RWPE2 (cell line): ENCODE results near the gene GNG10.

Experiments used
- ATAC-seq: fragments of 200-7000 bp; cut with Tn5 transposase; 3 replicates; pipeline ENCODE4 v1.9.1; 2021; ENCODE audit warnings: low read depth
- DNase-seq: peaks from one replicate; pipeline ENCODE4 v3.0.0-alpha.2; 2020; ENCODE audit warnings: low spot score
- H3K27ac ChIP-seq: fragments of 450-650 bp; 2 replicates; pipeline ENCODE4 v1.5.1; 2017; ENCODE audit warnings: mild to moderate bottlenecking; ENCODE audit not compliant: poor library complexity, severe bottlenecking
- H3K27me3 ChIP-seq: fragments of 250-450 bp; sonication (Bioruptor Pico); 2 replicates; pipeline ENCODE4 v1.5.1; 2021; ENCODE audit warnings: mild to moderate bottlenecking, moderate library complexity; ENCODE audit not compliant: insufficient read depth, poor library complexity, severe bottlenecking
- H3K36me3 ChIP-seq: fragments of 250-450 bp; sonication (Bioruptor Pico); 2 replicates; pipeline ENCODE4 v1.5.1; 2020; ENCODE audit warnings: low read depth, mild to moderate bottlenecking, moderate library complexity
- H3K4me1 ChIP-seq: fragments of 250-450 bp; sonication (Bioruptor Pico); 2 replicates; pipeline ENCODE4 v1.5.1; 2021; ENCODE audit warnings: mild to moderate bottlenecking, moderate library complexity; ENCODE audit not compliant: insufficient read depth, poor library complexity, severe bottlenecking
- H3K4me3 ChIP-seq: fragments of 250-450 bp; sonication (Bioruptor Pico); 2 replicates; pipeline ENCODE4 v1.5.1; 2021; ENCODE audit warnings: mild to moderate bottlenecking, moderate library complexity; ENCODE audit not compliant: severe bottlenecking
- H3K9me3 ChIP-seq: fragments of 250-450 bp; sonication (Bioruptor Pico); 2 replicates; pipeline ENCODE4 v1.5.1; 2021; ENCODE audit warnings: mild to moderate bottlenecking, moderate library complexity; ENCODE audit not compliant: severe bottlenecking
- TF ChIP-seq, protein P1 (sequence below): fragments of 450-650 bp; IDR thresholded peaks from one replicate; pipeline ENCODE4 v1.5.1; 2017; ENCODE audit warnings: mild to moderate bottlenecking, moderate library complexity; ENCODE audit not compliant: poor library complexity, severe bottlenecking

The GNG10 gene

GRCh38 chr9:111704503-111704902 lies 43.1 kb downstream of the GNG10 start:
- ATAC-seq, result no peak
- no peak for DNase-seq
- no peak overlapping the region for H3K27ac ChIP-seq
- H3K4me1 ChIP-seq, result no peaks in the 10 kb centered on the region
- H3K9me3 ChIP-seq, result no peaks in the 10 kb centered on the region
- no peaks in the 10 kb centered on the region for H3K36me3 ChIP-seq
- TF ChIP-seq, protein P1, sequence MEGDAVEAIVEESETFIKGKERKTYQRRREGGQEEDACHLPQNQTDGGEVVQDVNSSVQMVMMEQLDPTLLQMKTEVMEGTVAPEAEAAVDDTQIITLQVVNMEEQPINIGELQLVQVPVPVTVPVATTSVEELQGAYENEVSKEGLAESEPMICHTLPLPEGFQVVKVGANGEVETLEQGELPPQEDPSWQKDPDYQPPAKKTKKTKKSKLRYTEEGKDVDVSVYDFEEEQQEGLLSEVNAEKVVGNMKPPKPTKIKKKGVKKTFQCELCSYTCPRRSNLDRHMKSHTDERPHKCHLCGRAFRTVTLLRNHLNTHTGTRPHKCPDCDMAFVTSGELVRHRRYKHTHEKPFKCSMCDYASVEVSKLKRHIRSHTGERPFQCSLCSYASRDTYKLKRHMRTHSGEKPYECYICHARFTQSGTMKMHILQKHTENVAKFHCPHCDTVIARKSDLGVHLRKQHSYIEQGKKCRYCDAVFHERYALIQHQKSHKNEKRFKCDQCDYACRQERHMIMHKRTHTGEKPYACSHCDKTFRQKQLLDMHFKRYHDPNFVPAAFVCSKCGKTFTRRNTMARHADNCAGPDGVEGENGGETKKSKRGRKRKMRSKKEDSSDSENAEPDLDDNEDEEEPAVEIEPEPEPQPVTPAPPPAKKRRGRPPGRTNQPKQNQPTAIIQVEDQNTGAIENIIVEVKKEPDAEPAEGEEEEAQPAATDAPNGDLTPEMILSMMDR, result no peak
- no peaks in the 10 kb centered on the region for H3K27me3 ChIP-seq
- no peak overlapping the region for H3K4me3 ChIP-seq

DNA sequence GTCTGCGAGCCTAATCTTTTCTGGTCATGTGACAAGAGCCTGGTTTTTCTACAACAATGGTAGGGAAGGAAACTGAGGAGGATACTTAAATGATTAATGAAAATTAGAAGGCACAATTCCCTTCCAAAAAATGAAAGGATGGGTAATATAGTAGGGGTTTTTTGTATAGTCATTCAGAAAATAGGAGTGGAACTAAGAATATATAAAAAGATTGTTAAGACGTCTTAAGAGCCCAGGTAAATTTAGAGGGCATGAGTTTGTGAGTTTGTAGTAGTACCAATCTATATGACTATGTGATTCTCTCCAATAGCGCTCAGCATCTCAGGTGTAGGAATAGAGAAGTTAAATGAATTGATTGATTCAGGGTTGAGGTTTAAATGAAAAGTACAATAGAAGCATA lies 50.1 kb downstream of the GNG10 start:
- DNase-seq, result no peak
- Histone ChIP-seq H3K27ac (no peak overlapping the region), H3K36me3 (no peaks in the 10 kb centered on the region), H3K4me3 (no peak overlapping the region), H3K27me3 (no peaks in the 10 kb centered on the region), H3K9me3 (no peaks in the 10 kb centered on the region), H3K4me1 (no peaks in the 10 kb centered on the region)
- ATAC-seq, result no peak
- TF ChIP-seq, protein P1, result no peak

DNA sequence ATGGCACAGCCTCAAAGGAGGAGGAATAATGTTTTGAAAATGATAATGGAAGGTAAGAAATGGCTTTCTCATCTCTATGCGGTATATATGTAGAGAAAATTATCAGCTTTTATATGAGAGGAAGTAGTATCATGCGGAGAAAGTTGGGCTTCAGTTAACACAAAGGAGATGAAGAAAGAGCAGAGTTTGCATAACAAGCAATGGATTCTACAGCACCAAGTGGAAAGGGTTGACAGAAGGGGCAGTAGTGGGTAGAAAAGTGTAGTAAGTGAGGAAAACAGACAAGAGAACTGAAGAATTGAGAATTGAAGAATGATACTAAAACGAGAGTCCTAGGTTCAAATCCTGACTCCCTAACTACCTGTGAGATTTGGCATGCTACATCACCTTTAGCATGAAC lies 51.0 kb downstream of the GNG10 start:
- H3K4me3 ChIP-seq, result no peak overlapping the region
- no peak for DNase-seq
- no peaks in the 10 kb centered on the region for H3K27me3 ChIP-seq
- no peaks in the 10 kb centered on the region for H3K36me3 ChIP-seq
- no peak for ATAC-seq
- H3K9me3 ChIP-seq, result no peaks in the 10 kb centered on the region
- no peaks in the 10 kb centered on the region for H3K4me1 ChIP-seq
- TF ChIP-seq, protein P1, result no peak
- no peak overlapping the region for H3K27ac ChIP-seq

DNA sequence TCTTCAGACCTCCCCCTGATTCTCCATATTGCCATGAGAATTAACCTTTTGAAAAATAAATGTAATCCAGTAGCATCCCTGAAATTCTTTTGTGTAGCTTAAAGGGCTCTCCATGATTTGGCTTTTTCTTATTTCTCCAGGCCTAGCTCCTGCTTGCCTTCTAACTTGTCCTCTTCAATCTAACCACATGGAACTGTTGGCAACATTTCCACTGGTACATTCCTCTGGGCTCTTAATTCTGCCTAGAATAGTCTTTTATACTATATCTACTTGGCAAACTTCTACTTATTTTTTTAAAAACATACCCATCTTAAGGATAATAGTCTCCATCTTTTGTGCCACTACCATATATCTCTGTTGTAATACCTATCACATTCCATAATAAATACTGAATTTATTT lies 54.1 kb downstream of the GNG10 start:
- TF ChIP-seq, protein P1, result no peak
- H3K4me3 ChIP-seq, result no peak overlapping the region
- ATAC-seq, result no peak
- H3K4me1 ChIP-seq, result no peaks in the 10 kb centered on the region
- H3K36me3 ChIP-seq, result no peaks in the 10 kb centered on the region
- DNase-seq, result no peak
- no peak overlapping the region for H3K27ac ChIP-seq
- H3K27me3 ChIP-seq, result no peaks in the 10 kb centered on the region
- H3K9me3 ChIP-seq, result no peaks in the 10 kb centered on the region

- Histone ChIP-seq H3K36me3 (no peaks in the 10 kb centered on the region), H3K4me1 (no peaks in the 10 kb centered on the region), H3K27me3 (no peaks in the 10 kb centered on the region), H3K4me3 (no peak overlapping the region), H3K9me3 (no peaks in the 10 kb centered on the region), H3K27ac (no peak overlapping the region)
- no peak for DNase-seq
- no peak for ATAC-seq
- TF ChIP-seq, protein P1, result no peak
Observed at GRCh38 chr9:111719541-111719940, 58.1 kb downstream of the GNG10 start.
